ENCODE data around the gene RAD23B.
A peak's percentile ranks its signal among the peaks of the same experiment; 100 is the strongest.

RAD23B gene

GRCh38 chr9:107337676-107338590 lies 54.9 kb downstream of the RAD23B start:
- peak; percentile 34 for DNase-seq

- DNase-seq: no peak
These were observed 56.0 kb downstream of the RAD23B start for GRCh38 chr9:107338911-107339659.

- peak; percentile 93 for DNase-seq
These were observed 58.0 kb downstream of the RAD23B start for GRCh38 chr9:107340920-107341632.

GRCh38 chr9:107342476-107343161 lies 59.5 kb downstream of the RAD23B start:
- DNase-seq: no peak

- no peak for DNase-seq
These were observed 62.2 kb downstream of the RAD23B start for GRCh38 chr9:107345327-107345726.

- no peak for DNase-seq
These were observed 65.8 kb downstream of the RAD23B start for GRCh38 chr9:107348836-107349235.

- DNase-seq: no peak
These were observed 67.4 kb downstream of the RAD23B start for GRCh38 chr9:107350443-107350842.

GRCh38 chr9:107351382-107352045 lies 68.4 kb downstream of the RAD23B start:
- no peak for DNase-seq

GRCh38 chr9:107355394-107355793 lies 72.3 kb downstream of the RAD23B start:
- DNase-seq: no peak

GRCh38 chr9:107358986-107359385 lies 75.9 kb downstream of the RAD23B start:
- DNase-seq: no peak

GRCh38 chr9:107360098-107360497 lies 77.0 kb downstream of the RAD23B start:
- DNase-seq: no peak

- no peak for DNase-seq
These were observed 78.7 kb downstream of the RAD23B start for GRCh38 chr9:107361816-107362215.

- no peak for DNase-seq
These were observed 80.6 kb downstream of the RAD23B start for GRCh38 chr9:107363516-107364152.

GRCh38 chr9:107367727-107368502 lies 84.8 kb downstream of the RAD23B start:
- DNase-seq: no peak

- no peak for DNase-seq
These were observed 85.6 kb downstream of the RAD23B start for GRCh38 chr9:107368696-107369095.

GRCh38 chr9:107373809-107374208 lies 90.7 kb downstream of the RAD23B start:
- DNase-seq: no peak

- DNase-seq: no peak
These were observed 91.9 kb downstream of the RAD23B start for GRCh38 chr9:107375001-107375400.

- DNase-seq: no peak
These were observed 92.7 kb downstream of the RAD23B start for GRCh38 chr9:107375651-107376369.

- DNase-seq: no peak
These were observed 94.9 kb downstream of the RAD23B start for GRCh38 chr9:107378006-107378405.

Measured in activated effector memory CD4-positive, alpha-beta T cell treated with anti-CD3 and anti-CD28 coated beads, Interleukin-2, amount 50 U/mL, for 16 hours (primary cell).